Neural progenitor cell (in vitro differentiated cells): ENCODE measurements around the gene CHTOP.

Experiments
- CTCF ChIP-seq: fragments of 200-600 bp; sonication (generic); IDR thresholded peaks from 2 replicates; pipeline ENCODE4 v1.5.1; 2017; ENCODE audit warnings: antibody characterized with exemption, mild to moderate bottlenecking
- EZH2 ChIP-seq: fragments of 200-600 bp; sonication (generic); IDR thresholded peaks from 2 replicates; pipeline ENCODE4 v1.6.1; 2017; ENCODE audit warnings: antibody characterized with exemption, mild to moderate bottlenecking, moderate library complexity

- TF ChIP-seq EZH2 (no peak), CTCF (no peak)
These were observed 20.5 kb upstream of the CHTOP start for GRCh38 chr1:153613406-153613805.
